ENCODE measurements around the gene PDCD10.

Gene PDCD10

GRCh38 chr3:167734498-167735232 is at the start of gene PDCD10:
Gene PDCD10 (minus strand): TSS chr3:167734892. CDS start chr3:167720157, 14,735 bp downstream.
- peak; percentile 99 for DNase-seq

- no peak for DNase-seq
Observed at GRCh38 chr3:167783781-167784180, 49.1 kb upstream of the PDCD10 start.

DNA sequence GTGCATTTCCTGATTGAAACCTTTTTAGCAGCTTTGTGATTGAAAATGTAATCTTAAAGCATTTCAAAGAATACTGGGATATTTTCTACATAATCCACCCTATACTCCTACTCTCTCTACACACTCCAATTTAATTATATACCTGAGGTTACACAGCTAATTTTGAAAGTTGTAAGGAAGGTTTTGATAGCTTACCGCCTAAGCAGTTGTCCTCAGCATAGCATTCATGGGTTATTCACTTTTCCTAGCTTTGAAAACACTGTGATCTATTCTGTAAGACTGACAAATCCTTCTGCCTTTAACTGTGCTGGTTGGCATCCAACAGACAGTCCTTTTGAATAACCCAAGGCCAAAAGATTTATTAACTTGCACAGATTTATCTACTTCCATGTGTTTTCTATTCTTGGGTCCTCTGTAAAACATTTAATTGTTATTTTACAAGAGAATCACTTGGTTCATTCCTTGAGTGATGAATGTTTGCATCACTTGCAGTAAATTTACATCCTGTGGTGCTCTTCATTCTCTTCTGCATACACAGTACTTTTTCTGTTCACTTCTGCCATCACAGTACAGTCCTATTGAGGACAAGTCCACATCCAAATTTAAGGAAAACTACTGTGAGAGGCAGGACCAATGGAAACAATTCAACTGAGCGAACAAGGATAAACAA is 45.7 kb upstream of the PDCD10 start:
- no peak for DNase-seq

DNA sequence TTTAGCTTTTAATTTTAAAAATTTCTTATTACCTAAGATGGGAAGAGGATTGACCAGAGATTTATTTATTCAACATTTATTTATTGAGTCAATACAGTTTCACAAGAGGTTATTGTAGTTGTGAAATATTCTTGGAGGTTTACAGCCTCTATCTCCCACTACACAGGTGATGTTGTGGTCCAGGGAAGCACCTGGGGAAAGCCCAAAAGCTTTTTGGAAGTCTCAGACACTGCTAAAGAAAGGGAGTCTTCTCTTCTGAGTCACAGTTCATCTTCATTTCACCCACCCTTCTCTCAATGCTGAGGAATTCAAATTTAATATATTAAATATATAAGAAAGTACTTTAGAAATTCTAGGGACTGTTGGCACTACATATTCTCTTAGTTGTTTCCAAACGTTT is 42.7 kb upstream of the PDCD10 start:
- DNase-seq: no peak

GRCh38 chr3:167776066-167776685 is 41.5 kb upstream of the PDCD10 start:
- DNase-seq: no peak

- no peak for DNase-seq
Observed at GRCh38 chr3:167773584-167773983, 38.9 kb upstream of the PDCD10 start.

GRCh38 chr3:167772992-167773391 is 38.3 kb upstream of the PDCD10 start:
- no peak for DNase-seq

DNA sequence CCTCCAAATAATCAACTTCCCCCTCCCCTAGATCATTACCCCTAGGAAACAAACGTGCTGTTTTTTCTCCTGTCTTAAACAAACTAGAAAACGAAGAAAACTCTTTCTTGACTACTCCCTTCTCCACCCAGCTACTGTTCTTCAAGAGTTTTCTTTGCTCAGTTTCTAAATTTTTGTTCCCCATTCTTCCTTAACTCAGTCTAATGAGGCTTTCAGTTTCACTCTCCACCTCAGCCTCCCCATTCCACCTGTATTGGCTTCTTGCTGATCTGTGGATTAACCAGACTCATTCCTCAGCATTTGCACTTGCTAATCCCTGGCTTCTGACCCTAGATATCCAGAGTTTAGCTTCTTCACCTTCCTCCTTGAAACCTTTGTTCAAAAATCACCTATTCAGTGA is 27.6 kb upstream of the PDCD10 start:
- DNase-seq: no peak

DNA sequence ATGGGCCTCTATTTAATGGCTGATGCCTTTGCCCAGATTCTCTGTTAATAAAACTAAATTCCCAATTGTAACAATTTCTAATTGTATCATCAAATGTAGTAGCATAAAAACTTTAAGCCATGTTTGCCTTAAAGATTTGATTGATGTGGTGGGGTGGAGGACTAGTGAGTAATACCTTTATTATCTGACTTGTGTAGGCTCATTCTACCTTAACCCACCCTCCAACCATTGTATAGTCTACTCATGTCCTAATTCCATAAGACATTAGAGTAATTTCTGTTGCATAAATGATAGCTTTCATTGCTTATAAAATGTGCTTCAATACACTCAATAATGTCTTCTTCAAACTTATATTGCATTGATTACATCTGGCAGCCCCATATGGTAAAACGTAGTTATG is 26.6 kb upstream of the PDCD10 start:
- DNase-seq: no peak

DNA sequence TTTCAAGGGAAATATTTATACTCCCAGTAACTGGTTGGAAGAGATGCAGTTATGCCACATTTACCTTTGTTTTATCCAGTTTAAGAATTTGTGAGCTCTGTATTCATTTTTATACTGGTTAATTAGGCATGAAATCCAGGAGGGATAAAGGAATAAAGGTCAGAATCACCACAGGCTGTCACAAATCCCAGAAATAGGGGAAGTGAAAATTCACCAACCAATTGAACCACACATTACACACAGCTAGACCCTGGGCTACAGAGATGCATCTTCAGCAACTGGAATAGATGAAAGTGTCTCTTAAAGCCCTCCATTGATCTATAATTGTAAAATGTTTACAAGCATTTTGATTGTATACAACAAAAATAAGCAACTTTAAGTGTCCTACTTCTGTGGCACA is 19.4 kb upstream of the PDCD10 start:
- no peak for DNase-seq

- DNase-seq: no peak
Observed at GRCh38 chr3:167750272-167750971, 15.7 kb upstream of the PDCD10 start.

- no peak for DNase-seq
Observed at GRCh38 chr3:167749728-167750127, 15.0 kb upstream of the PDCD10 start.

DNA sequence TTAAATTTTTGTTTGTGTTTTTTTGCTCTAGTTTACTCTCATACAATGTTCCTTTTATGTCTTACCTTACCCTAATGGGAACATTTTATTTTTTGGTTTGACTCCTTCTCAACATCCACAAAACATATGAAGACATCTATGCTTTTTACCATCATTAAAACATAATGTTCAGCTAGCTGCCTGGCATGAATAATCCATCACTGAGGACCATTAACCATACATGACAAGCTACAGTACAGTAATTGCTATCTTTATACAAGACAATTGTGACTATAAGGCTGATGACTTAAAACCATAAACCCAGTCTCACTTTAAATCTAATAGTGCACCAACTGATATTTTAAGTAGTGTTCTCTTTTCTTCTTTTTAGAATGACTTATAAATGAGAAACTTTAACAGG is 14.5 kb upstream of the PDCD10 start:
- no peak for DNase-seq

- no peak for DNase-seq
Observed at GRCh38 chr3:167743799-167744198, 9.1 kb upstream of the PDCD10 start.

- DNase-seq: no peak
Observed at GRCh38 chr3:167742338-167742737, 7.6 kb upstream of the PDCD10 start.

DNA sequence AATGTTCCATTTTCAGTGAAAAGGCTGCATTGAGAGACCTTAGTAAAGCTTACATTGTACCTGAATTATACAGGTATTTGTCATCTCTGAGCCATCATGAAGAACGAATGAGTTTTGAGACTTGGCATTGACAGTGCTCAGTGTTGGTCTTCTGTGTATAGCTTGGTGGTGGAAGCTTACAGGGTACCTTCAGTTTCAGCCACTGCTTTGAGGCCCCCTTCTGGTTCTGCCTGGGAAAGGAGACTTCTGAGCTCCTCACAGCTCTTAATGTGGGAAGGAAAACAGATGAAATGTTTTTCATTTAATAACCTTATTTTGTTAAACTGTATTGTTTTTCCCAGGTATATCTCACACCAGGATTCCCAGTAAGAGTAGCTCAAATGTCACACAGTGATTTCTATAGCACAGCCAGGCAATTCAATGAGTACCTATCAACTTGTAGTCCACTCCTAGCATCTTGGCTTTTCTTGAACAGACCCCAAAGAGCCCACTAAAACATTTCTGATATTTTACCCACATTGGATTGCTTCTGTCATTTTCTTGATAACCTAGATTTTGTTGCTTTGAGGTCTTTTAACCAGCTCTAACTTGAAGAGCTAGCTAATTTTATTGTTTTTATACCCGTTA is 6.4 kb upstream of the PDCD10 start:
- DNase-seq: peak; percentile 55

GRCh38 chr3:167739190-167739810 is 4.6 kb upstream of the PDCD10 start:
- peak; percentile 14 for DNase-seq

- DNase-seq: no peak
Observed at GRCh38 chr3:167738037-167738436, 3.3 kb upstream of the PDCD10 start.

GRCh38 chr3:167736997-167737396 is 2.3 kb upstream of the PDCD10 start:
- no peak for DNase-seq

GRCh38 chr3:167736264-167736787 is 1.6 kb upstream of the PDCD10 start:
- DNase-seq: peak; percentile 24

DNA sequence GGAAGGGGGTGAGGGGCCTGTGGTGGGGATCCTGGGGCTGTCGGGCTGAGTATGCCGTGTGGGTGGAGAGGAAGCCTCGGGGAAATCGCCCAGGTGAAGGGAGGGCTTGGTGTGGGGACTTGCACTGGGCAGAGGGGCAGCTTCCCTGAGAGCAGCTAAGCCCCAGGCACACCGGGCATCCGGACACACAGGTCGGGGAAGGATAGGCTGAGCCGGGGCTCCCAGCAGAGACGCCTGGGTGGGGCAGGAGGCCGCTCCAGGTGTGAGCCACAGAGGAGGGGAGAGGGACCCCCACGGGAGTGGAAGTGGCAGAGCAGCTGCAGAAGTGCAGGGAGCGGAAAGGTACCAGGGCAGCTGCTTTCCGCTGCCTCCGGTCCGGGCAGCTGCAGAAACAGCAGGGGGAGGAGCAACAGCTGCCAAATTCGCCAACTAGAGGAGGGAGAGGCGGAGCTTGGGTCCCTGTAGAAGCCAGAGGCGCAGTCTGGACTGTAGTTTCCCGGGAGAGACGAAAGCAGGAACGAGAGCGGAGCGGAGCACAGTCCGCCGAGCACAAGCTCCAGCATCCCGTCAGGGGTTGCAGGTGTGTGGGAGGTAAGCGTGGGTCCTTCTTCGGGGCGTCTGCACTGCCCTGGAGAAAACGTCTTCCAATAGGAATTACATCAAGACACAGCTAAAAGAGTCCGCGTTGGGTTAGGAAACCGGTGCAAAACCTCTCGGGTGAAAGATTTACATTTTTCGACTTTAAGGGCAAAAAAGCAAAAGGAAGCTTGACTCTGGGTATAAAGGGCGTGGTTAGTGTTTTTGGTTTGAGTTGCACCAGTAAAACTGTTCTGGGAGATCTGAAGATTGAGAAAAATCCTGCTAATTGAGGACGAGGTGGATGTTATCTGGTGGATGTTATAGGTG is 794 bp upstream of the PDCD10 start, which contains the start of gene SERPINI1:
TSS of gene SERPINI1 (plus strand) at position 489 of the 906 bp plus-strand sequence. CDS start 53,408 bp downstream, outside the sequence.
- DNase-seq: peak; percentile 95
